Testis (tissue), 2 donors: Measurements from ENCODE around the gene RERE.

ENCODE experiments used
- CTCF ChIP-seq, 3 experiments: fragments of 450-650 bp in 2 of 3; fragments of 200-600 bp in 1 of 3; sonication (generic) in 1 of 3; IDR thresholded peaks; one replicate each; pipeline ENCODE4 v1.5.1; 2016 to 2019; ENCODE audit warnings: antibody characterized with exemption in 3 of 3, mild to moderate bottlenecking in 2 of 3, moderate library complexity in 1 of 3
- POLR2A ChIP-seq: fragments of 450-650 bp; IDR thresholded peaks from one replicate; pipeline ENCODE4 v1.6.1; 2017; ENCODE audit warnings: antibody characterized with exemption, mild to moderate bottlenecking, moderate library complexity

GRCh38 chr1:8663915-8664329 lies 153.5 kb downstream of the RERE start:
- TF ChIP-seq CTCF (IDR thresholded peaks at IDR 0.05) (no peak), POLR2A (no peak)
